NCI-H2081 treated with DMSO at 0.1 percent for 48 hours (cell line): ENCODE data around the gene ERGIC2.
"Not testable (repeated sequence)": the region's sequence is repeated elsewhere in the genome, so short reads cannot be mapped to it uniquely, and the experiment has no call there.

ENCODE experiments used
- DNase-seq: peaks from one replicate; lab custom pipeline; 2025; lab: John Stamatoyannopoulos, UW

The ERGIC2 gene

GRCh38 chr12:29380536-29381523 lies at the start of gene ERGIC2:
Gene ERGIC2, minus strand, starts transcription at chr12:29381172. Its CDS starts 9,539 bp downstream, at chr12:29371633.
- peak; percentile 97 for DNase-seq

GRCh38 chr12:29430716-29431044 lies 49.7 kb upstream of the ERGIC2 start:
- no peak for DNase-seq

- DNase-seq = no peak
Measured at GRCh38 chr12:29429999-29430715, 49.2 kb upstream of the ERGIC2 start.

- no peak for DNase-seq
Measured at GRCh38 chr12:29428633-29429032, 47.7 kb upstream of the ERGIC2 start.

GRCh38 chr12:29427964-29428363 lies 47.0 kb upstream of the ERGIC2 start:
- DNase-seq = no peak

- DNase-seq = no peak
Measured at GRCh38 chr12:29426498-29426897, 45.5 kb upstream of the ERGIC2 start.

- no peak for DNase-seq
Measured at GRCh38 chr12:29425722-29426121, 44.8 kb upstream of the ERGIC2 start.

- DNase-seq = no peak
Measured at GRCh38 chr12:29416748-29417147, 35.8 kb upstream of the ERGIC2 start.

GRCh38 chr12:29415111-29415510 lies 34.1 kb upstream of the ERGIC2 start:
- DNase-seq = no peak

GRCh38 chr12:29414368-29414767 lies 33.4 kb upstream of the ERGIC2 start:
- no peak for DNase-seq

- no peak for DNase-seq
Measured at GRCh38 chr12:29405561-29405960, 24.6 kb upstream of the ERGIC2 start.

GRCh38 chr12:29403991-29404390 lies 23.0 kb upstream of the ERGIC2 start:
- DNase-seq = no peak

- no peak for DNase-seq
Measured at GRCh38 chr12:29402437-29402836, 21.5 kb upstream of the ERGIC2 start.

- DNase-seq = no peak
Measured at GRCh38 chr12:29398495-29398894, 17.5 kb upstream of the ERGIC2 start.

- no peak for DNase-seq
Measured at GRCh38 chr12:29396774-29397173, 15.8 kb upstream of the ERGIC2 start.

GRCh38 chr12:29395356-29395755 lies 14.4 kb upstream of the ERGIC2 start:
- DNase-seq = no peak

GRCh38 chr12:29390419-29390818 lies 9.4 kb upstream of the ERGIC2 start:
- not testable (repeated sequence) for DNase-seq

- DNase-seq = no peak
Measured at GRCh38 chr12:29389295-29389919, 8.4 kb upstream of the ERGIC2 start.

- not testable (repeated sequence) for DNase-seq
Measured at GRCh38 chr12:29386084-29386680, 5.2 kb upstream of the ERGIC2 start.

- not testable (repeated sequence) for DNase-seq
Measured at GRCh38 chr12:29385194-29385593, 4.2 kb upstream of the ERGIC2 start.

GRCh38 chr12:29382251-29382650 lies 1.3 kb upstream of the ERGIC2 start:
- no peak for DNase-seq

- no peak for DNase-seq
Measured at GRCh38 chr12:29376118-29376517, 4.9 kb downstream of the ERGIC2 start.
